Brain microvascular endothelial cell (primary cell): Measurements from ENCODE around the gene NFIC.

Source experiments
- DNase-seq: peaks from one replicate; pipeline ENCODE4 v3.0.0-alpha.2; 2020
- H3K27ac ChIP-seq: fragments of 250-450 bp; sonication (Bioruptor Pico); 2 replicates; pipeline ENCODE4 v1.5.1; 2020; ENCODE audit warnings: mild to moderate bottlenecking, moderate library complexity
- H3K27me3 ChIP-seq: fragments of 250-450 bp; sonication (Bioruptor Pico); replicated peaks from 2 replicates; pipeline ENCODE4 v1.5.1; 2020; ENCODE audit warnings: mild to moderate bottlenecking
- H3K36me3 ChIP-seq: fragments of 250-450 bp; sonication (Bioruptor Pico); replicated peaks from 2 replicates; pipeline ENCODE4 v1.5.1; 2020; ENCODE audit warnings: mild to moderate bottlenecking
- H3K4me3 ChIP-seq: 2 replicates; pipeline ENCODE4 v1.5.1; 2011; ENCODE audit warnings: low read depth, mild to moderate bottlenecking, control low read depth, low read length, moderate library complexity
- in situ Hi-C: cut with HindIII; loops from 2 replicates; pipeline ENCODE4 v1.10.0; 2017; ENCODE audit warnings: low sequenced_read_pairs, low pct_ligation_motif_present
- TF ChIP-seq, protein P1 (sequence below): IDR thresholded peaks from 2 replicates; pipeline ENCODE4 v1.5.1; 2011; ENCODE audit warnings: low read depth, mild to moderate bottlenecking, moderate library complexity, low read length, control low read depth, inconsistent platforms; ENCODE audit errors: missing control alignments

The NFIC gene

DNA sequence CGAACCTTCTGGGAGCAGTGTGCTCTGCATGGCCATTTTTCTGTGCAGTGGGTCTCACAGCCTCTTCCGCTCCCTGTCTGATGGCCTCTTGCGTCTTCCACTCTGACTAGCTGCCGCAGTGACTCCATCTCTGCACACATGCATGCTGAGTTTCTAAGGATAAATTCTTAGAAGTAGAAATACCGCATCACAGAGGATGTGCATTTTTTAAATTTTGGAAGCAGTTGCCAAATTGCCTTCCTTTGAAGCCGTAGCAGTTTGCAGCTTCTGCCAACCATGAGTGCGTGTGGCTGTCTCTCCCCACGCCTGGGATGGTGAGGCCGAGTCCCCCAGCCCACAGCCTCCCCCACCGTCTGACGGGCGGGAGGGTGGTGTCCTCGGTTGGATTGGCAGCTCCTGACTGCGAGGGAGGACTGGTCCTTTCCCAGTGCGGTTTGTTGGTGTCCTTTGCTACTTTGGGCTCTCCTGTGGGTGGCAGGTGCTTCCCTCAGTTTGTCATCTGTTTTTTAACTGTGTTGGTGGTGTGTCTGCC is 149.6 kb downstream of the NFIC start:
- TF ChIP-seq, protein P1, sequence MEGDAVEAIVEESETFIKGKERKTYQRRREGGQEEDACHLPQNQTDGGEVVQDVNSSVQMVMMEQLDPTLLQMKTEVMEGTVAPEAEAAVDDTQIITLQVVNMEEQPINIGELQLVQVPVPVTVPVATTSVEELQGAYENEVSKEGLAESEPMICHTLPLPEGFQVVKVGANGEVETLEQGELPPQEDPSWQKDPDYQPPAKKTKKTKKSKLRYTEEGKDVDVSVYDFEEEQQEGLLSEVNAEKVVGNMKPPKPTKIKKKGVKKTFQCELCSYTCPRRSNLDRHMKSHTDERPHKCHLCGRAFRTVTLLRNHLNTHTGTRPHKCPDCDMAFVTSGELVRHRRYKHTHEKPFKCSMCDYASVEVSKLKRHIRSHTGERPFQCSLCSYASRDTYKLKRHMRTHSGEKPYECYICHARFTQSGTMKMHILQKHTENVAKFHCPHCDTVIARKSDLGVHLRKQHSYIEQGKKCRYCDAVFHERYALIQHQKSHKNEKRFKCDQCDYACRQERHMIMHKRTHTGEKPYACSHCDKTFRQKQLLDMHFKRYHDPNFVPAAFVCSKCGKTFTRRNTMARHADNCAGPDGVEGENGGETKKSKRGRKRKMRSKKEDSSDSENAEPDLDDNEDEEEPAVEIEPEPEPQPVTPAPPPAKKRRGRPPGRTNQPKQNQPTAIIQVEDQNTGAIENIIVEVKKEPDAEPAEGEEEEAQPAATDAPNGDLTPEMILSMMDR, result no peak
- H3K4me3 ChIP-seq, result no peak overlapping the region
- no peak overlapping the region for H3K27ac ChIP-seq
- peaks cover under 1% of the 10 kb centered on the region for H3K36me3 ChIP-seq
- no peak for DNase-seq
- H3K27me3 ChIP-seq, result no peaks in the 10 kb centered on the region
- in situ Hi-C loops, result no loop called here

DNA sequence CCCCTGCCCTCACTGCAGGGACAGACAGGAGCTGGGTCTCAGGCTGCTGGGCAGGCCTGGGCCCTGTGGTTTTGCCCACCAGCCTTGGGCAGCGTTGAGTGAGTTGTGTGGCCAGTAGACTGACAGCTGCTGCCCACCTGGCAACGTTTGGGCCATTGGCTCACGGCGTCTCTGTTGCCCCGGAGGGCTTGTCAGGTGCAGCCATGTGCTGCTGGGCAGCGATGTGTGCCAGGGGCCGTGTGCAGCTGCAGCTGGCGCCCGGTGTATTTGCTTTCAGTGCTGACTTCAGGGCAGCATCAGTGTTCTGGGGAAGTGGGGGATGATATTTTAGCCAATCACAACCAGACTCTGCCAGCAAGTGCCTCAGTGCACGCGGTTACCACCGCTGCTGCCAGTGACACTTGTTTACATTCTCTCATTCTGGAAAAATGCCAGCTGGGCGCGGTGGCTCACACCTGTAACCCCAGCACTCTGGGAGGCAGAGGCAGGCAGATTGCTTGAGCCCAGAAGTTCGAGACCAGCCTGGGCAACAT is 150.4 kb downstream of the NFIC start:
- no peak for DNase-seq
- H3K36me3 ChIP-seq, result no peaks in the 10 kb centered on the region
- in situ Hi-C loops, result no loop called here
- no peaks in the 10 kb centered on the region for H3K27me3 ChIP-seq
- TF ChIP-seq, protein P1, result no peak
- no peak overlapping the region for H3K27ac ChIP-seq
- no peak overlapping the region for H3K4me3 ChIP-seq

DNA sequence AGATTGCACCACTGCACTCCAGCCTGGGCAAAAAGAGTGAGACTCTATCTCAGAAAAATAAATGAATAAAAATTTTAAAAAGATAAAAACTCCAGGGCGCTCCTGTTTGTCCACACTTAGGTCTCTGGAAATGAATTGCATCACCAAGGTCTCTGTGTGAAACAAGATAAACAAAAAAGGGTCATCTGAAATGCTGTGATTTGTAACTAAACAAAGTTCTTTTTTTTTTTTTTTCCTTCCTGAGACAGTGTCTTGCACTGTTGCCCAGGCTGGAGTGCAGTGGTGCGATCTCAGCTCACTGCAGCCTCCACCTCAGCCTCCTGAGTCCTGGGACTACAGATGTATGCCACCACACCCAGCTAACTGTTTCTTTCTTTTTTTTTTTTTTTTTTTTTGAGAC is 151.3 kb downstream of the NFIC start:
- in situ Hi-C loops, result no loop called here
- TF ChIP-seq, protein P1, result no peak
- DNase-seq, result no peak
- no peaks in the 10 kb centered on the region for H3K27me3 ChIP-seq
- H3K36me3 ChIP-seq, result no peaks in the 10 kb centered on the region
- H3K4me3 ChIP-seq, result no peak overlapping the region
- H3K27ac ChIP-seq, result no peak overlapping the region

DNA sequence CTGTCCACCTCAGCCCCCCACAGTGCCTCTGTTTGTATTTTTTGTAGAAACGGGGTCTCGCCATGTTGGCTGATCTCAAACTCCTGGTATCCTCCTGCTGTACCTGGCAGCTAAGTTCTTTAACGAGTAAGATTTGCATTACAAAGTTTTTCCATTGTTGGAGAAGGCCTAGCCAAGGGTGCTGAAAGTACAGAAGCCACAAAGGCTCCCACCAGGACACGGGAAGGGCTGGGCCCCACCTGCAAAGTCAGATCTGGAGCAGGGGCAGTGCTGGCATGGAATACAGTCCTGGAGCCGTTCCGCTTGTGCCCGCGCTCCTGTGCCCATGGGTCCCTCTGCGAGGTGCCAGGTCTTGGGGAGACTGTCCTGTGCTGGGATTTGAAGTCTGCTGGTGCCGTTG is 151.9 kb downstream of the NFIC start:
- Histone ChIP-seq H3K27me3 (no peaks in the 10 kb centered on the region), H3K27ac (no peak overlapping the region), H3K4me3 (no peak overlapping the region), H3K36me3 (peaks cover 2% of the 10 kb centered on the region)
- in situ Hi-C loops, result no loop called here
- no peak for DNase-seq
- TF ChIP-seq, protein P1, result no peak

DNA sequence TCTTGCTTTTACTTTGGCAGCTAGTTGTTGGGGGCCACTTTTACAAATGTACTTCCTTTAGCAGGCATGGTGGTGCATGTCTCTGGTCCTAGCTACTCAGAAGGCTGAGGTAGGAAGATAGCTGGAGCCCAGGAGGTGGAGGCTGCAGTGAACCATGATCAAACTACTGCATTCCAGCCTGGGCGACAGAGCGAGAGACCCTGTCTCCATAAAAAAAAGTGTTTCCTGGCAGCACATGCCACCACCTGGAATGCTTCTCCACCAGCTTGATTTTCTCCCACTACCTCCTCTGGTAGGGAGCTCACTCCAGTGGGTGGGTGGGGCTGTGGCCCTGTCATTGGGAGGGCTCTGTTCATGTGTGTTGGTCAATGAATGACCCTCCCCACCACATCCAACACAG is 152.3 kb downstream of the NFIC start:
- in situ Hi-C loops, result no loop called here
- TF ChIP-seq, protein P1, result no peak
- H3K27ac ChIP-seq, result no peak overlapping the region
- H3K27me3 ChIP-seq, result no peaks in the 10 kb centered on the region
- H3K36me3 ChIP-seq, result peaks cover 6% of the 10 kb centered on the region
- no peak overlapping the region for H3K4me3 ChIP-seq
- no peak for DNase-seq
